Tibial nerve (tissue), 3 donors: Measurements from ENCODE around the gene PARD3B.

ENCODE experiments used
- POLR2A ChIP-seq, 2 donors: fragments of 450-650 bp; IDR thresholded peaks; one replicate each; pipeline ENCODE4 v1.6.1; 2017; ENCODE audit warnings: antibody characterized with exemption in 2 of 2, mild to moderate bottlenecking in 2 of 2, moderate library complexity in 2 of 2
- TF ChIP-seq, protein P1 (sequence below), 5 experiments: fragments of 200-600 bp in 3 of 5; fragments of 450-650 bp in 2 of 5; sonication (generic) in 3 of 5; IDR thresholded peaks; one replicate each; pipeline ENCODE4 v1.5.1; 2016 to 2019; ENCODE audit warnings: antibody characterized with exemption in 5 of 5, mild to moderate bottlenecking in 3 of 5, moderate library complexity in 2 of 5

DNA sequence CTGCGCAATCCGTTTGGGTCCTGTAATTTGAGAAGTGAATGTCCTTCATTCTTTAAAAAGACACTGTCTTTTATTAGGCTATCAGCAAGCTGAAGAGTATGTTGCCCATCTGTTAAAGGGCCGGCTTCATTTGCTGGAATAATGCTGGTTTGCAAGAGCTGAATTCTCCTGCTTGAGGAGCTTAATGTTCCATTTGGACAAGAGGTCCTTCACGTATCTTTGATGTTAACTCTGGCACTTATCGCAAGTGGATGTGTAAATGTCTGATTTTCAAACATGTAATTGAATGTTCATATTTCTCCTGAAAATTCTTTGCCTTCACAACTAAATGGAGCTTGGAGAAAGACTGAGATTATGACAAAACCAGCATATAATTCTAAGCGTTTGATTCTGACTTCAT lies 856.2 kb downstream of the PARD3B start:
- TF ChIP-seq, protein P1, sequence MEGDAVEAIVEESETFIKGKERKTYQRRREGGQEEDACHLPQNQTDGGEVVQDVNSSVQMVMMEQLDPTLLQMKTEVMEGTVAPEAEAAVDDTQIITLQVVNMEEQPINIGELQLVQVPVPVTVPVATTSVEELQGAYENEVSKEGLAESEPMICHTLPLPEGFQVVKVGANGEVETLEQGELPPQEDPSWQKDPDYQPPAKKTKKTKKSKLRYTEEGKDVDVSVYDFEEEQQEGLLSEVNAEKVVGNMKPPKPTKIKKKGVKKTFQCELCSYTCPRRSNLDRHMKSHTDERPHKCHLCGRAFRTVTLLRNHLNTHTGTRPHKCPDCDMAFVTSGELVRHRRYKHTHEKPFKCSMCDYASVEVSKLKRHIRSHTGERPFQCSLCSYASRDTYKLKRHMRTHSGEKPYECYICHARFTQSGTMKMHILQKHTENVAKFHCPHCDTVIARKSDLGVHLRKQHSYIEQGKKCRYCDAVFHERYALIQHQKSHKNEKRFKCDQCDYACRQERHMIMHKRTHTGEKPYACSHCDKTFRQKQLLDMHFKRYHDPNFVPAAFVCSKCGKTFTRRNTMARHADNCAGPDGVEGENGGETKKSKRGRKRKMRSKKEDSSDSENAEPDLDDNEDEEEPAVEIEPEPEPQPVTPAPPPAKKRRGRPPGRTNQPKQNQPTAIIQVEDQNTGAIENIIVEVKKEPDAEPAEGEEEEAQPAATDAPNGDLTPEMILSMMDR (IDR thresholded peaks at IDR 0.05), result no peak
- no peak for TF ChIP-seq POLR2A (IDR thresholded peaks at IDR 0.05)
